Heart right ventricle (tissue), 16 donors: ENCODE measurements around the gene LMOD3. TPM values are rescaled to one million over a fixed set of nuclear protein-coding genes. Genes with fewer than 3 reads are reported as not detected.

Experiments
- ATAC-seq, 8 donors: fragments of 200-7000 bp; cut with Tn5 transposase; one replicate each; pipeline ENCODE4 v1.9.1; 2020; ENCODE audit warnings: mild to moderate bottlenecking in 8 of 8, moderate library complexity in 8 of 8, moderate number of reproducible peaks in 1 of 8
- DNase-seq, 2 donors: peaks; one replicate each; pipeline ENCODE4 v3.0.0-alpha.2; 2020
- H3K27ac ChIP-seq, 10 donors: fragments of 200-600 bp; sonication (generic) in 2 of 10; one replicate each; pipeline versions ENCODE4 v1.5.0 to v1.8.0; 2020 to 2022; ENCODE audit warnings: mild to moderate bottlenecking in 3 of 10
- H3K27me3 ChIP-seq, 7 donors: fragments of 200-600 bp; one replicate each; pipeline ENCODE4 v1.8.0; 2021 to 2022; ENCODE audit warnings: mild to moderate bottlenecking in 2 of 7
- H3K36me3 ChIP-seq, 9 donors: fragments of 200-600 bp; sonication (generic) in 1 of 9; one replicate each; pipeline versions ENCODE4 v1.5.0 to v1.8.0; 2020 to 2022; ENCODE audit warnings: mild to moderate bottlenecking in 2 of 9
- H3K4me1 ChIP-seq, 9 donors: fragments of 200-600 bp; sonication (generic) in 1 of 9; one replicate each; pipeline versions ENCODE4 v1.5.0 to v1.8.0; 2020 to 2022; ENCODE audit warnings: mild to moderate bottlenecking in 4 of 9
- H3K4me3 ChIP-seq, 10 donors: fragments of 200-600 bp; sonication (generic) in 2 of 10; one replicate each; pipeline versions ENCODE4 v1.5.0 to v1.8.0; 2020 to 2022; ENCODE audit warnings: mild to moderate bottlenecking in 7 of 10, moderate library complexity in 2 of 10
- H3K9me3 ChIP-seq, 11 donors: fragments of 200-600 bp in 10 of 11; sonication (generic) in 2 of 11; one replicate each; pipeline versions ENCODE4 v1.5.0 to v1.8.0; 2013 to 2022; ENCODE audit warnings: mild to moderate bottlenecking in 2 of 11, control low read depth in 1 of 11, moderate library complexity in 1 of 11
- CTCF ChIP-seq, 9 donors: fragments of 200-600 bp; sonication (generic) in 2 of 9; IDR thresholded peaks; one replicate each; pipeline versions ENCODE4 v1.5.0 to v1.8.0; 2021 to 2022; ENCODE audit warnings: antibody characterized with exemption in 9 of 9, mild to moderate bottlenecking in 5 of 9, moderate library complexity in 1 of 9
- WGBS, 2 donors: extraction: QIAGEN DNeasy Blood & Tissue Kit; methylation state at CpG; one replicate each; pipeline ENCODE4 v1.1.7; 2013; ENCODE audit warnings: inconsistent platforms in 1 of 2; 5-methylcytosine and 5-hydroxymethylcytosine counted together
- intact Hi-C, 10 donors: fragments of 100-400 bp; cut with DNase I; formaldehyde crosslinking; loops; one replicate each; pipeline versions ENCODE4 v1.11.1 to v1.14.2; 2022
- polyA plus RNA-seq, 2 donors: library from polyadenylated mRNA; stranded (reverse); fragments of 200-250 nt; gene quantifications; one replicate each; pipeline ENCODE4 v1.2.3, GENCODE V29; 2013
- total RNA-seq, 10 donors: library from RNA; stranded (reverse); fragmentation: NEBNext Ultra II Directional in 3 of 10; extraction: Animal tissue kit (Norgen Biotek cat#: 25700) in 3 of 10; gene quantifications; one replicate each; pipeline versions ENCODE4 v1.2.1 to v1.2.4, GENCODE V29; 2021 to 2023
- donor health status: Arrhythmogenic right ventricular cardiomyopathy.
- donor health status: ischemic (EF 13 %, LVEDD 7.1; RV severe dilation, severe dysfunction).
- donor health status: healthy with polysubstance abuse.
- donor health status: DM: no; HTN: yes; CAD: no.
- donor health status: DM: no; HTN: no; CAD: no.
- donor health status: ischemic (EF 25% LVEDD 6.9; RV normal size, moderate dysfunction).
- donor health status: ischemic (EF 25% LVEDD 5.7; RV mildly dilated, moderate dysfunction).
- donor health status: healthy.
- donor health status: DM: yes; HTN: yes; CAD: no.
- donor health status: Ischemic cardiomyopathy.
- donor health status: ischemic (EF 35%, LVEDD 5.7; RV mildly dilated, moderate dysfunction).
- donor health status: nonischemic (EF 11% LVEDD 7.7; RV severe dilation, severe dysfunction).
- donor health status: DM: yes; HTN: yes; CAD: no.
- donor health status: PGD.
- donor health status: ischemic (EF 29% LVEDD 5.4; RV normal size, mild dysfunction).
- donor health status: nonischemic (EF 23%, LVEDD 6.1; RV moderate dilation, normal function).

Gene LMOD3
- total and polyA plus RNA-seq, 12 donors = 28.6 to 240 (median 182) TPM

DNA sequence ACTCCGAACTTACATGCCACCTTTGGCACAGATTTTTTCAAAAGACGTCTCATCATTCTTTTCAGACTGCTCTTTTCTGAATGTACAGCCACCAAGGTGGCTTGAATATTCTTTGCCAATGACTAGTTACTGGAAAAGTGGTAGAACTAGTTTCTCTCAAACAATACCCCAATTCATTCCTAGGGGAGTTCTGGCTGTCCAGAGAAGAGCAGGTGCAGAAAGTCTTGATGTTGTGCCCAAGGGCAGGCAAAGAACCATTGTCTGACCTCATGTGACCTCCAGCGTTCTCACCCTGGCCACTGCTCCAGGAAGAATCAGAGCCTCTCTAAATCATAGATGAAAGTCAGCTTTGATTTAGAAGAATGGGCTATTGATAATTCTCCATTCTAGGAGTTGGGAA lies 5.5 kb downstream of the LMOD3 start:
- H3K27me3 ChIP-seq = no peaks in the 10 kb centered on the region
- intact Hi-C loops = loop anchor here in 1 of 10 donors (5.0 kb wide), 1 partner anchor 35 kb away; the partner anchor contains the start of genes ARL6IP5 and UBA3
- peak in 3 of 8 donors; percentile 36 to 55 (median 43) for ATAC-seq
- peak overlapping the region; percentile 24 to 87 (median 70) for H3K27ac ChIP-seq
- H3K36me3 ChIP-seq = peaks cover 0 to 6% (median 0%) of the 10 kb centered on the region in 9 donors
- peak overlapping the region in 9 of 10 donors; percentile 4 to 40 (median 21) for H3K4me3 ChIP-seq
- TF ChIP-seq CTCF (IDR thresholded peaks at IDR 0.05) = no peak
- no peaks in the 10 kb centered on the region for H3K9me3 ChIP-seq
- 43 to 54% methylated on average over 3 of the region's 3 CpGs for WGBS, 2 donors
- peaks cover 0 to 33% (median 18%) of the 10 kb centered on the region in 9 donors for H3K4me1 ChIP-seq
- DNase-seq = no peak

- H3K9me3 ChIP-seq = no peaks in the 10 kb centered on the region
- TF ChIP-seq CTCF (IDR thresholded peaks at IDR 0.05) = no peak
- peak overlapping the region in 9 of 10 donors; percentile 4 to 40 (median 21) for H3K4me3 ChIP-seq
- peak overlapping the region; percentile 24 to 87 (median 70) for H3K27ac ChIP-seq
- H3K27me3 ChIP-seq = no peaks in the 10 kb centered on the region
- intact Hi-C loops = loop anchor here in 1 of 10 donors (5.0 kb wide), 1 partner anchor 34 kb away; the partner anchor contains the start of genes ARL6IP5 and UBA3
- H3K36me3 ChIP-seq = peaks cover 0 to 6% (median 0%) of the 10 kb centered on the region in 9 donors
- DNase-seq (no peak), ATAC-seq (no peak)
- H3K4me1 ChIP-seq = peaks cover 0 to 37% (median 12%) of the 10 kb centered on the region in 9 donors
- 45 to 63% methylated on average over 4 of the region's 4 CpGs for whole genome bisulfite sequencing, 2 donors
Measured at GRCh38 chr3:69116162-69116561, 6.2 kb downstream of the LMOD3 start.

GRCh38 chr3:69115731-69116130 lies 6.7 kb downstream of the LMOD3 start:
- DNase-seq = no peak
- WGBS, 2 donors = 26 to 49% methylated on average over 2 of the region's 2 CpGs
- H3K27ac ChIP-seq = peak overlapping the region; percentile 24 to 87 (median 70)
- TF ChIP-seq CTCF (IDR thresholded peaks at IDR 0.05) = no peak
- H3K27me3 ChIP-seq = no peaks in the 10 kb centered on the region
- peaks cover 0 to 6% (median 0%) of the 10 kb centered on the region in 9 donors for H3K36me3 ChIP-seq
- H3K9me3 ChIP-seq = no peaks in the 10 kb centered on the region
- peak; percentile 46 to 86 (median 81) for ATAC-seq
- H3K4me1 ChIP-seq = peaks cover 0 to 41% (median 12%) of the 10 kb centered on the region in 9 donors
- peak overlapping the region in 7 of 10 donors; percentile 19 to 40 (median 23) for H3K4me3 ChIP-seq
- intact Hi-C loops = loop anchor here in 1 of 10 donors (5.0 kb wide), 1 partner anchor 33 kb away; the partner anchor contains the start of genes ARL6IP5 and UBA3

DNA sequence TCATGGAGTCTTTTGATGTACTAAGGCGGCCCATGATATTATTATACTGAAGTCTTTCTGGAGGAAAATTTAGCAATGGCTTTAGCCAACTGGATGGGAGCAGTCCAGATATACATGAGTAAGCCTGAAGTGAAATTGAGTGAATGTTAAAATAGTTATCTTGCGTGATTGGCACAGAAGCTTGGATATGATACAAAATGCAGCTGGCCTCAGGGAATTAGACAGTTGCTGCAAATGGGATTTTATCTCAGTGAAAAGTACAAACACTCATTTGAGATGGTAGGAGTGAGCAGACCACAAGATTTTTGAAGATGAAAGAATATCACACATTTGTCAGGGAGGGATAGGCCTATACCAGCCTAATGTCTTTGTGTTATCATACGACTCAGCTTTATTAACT lies 8.9 kb downstream of the LMOD3 start:
- no peaks in the 10 kb centered on the region for H3K9me3 ChIP-seq
- no peak for TF ChIP-seq CTCF (IDR thresholded peaks at IDR 0.05)
- no peak overlapping the region for H3K4me3 ChIP-seq
- no peak for DNase-seq
- no peaks in the 10 kb centered on the region for H3K27me3 ChIP-seq
- peak overlapping the region in 7 of 10 donors; percentile 22 to 87 (median 70) for H3K27ac ChIP-seq
- 45 to 49% methylated on average over 3 of the region's 3 CpGs for WGBS, 2 donors
- intact Hi-C loops = no loop called here
- peak in 5 of 8 donors; percentile 25 to 51 (median 28) for ATAC-seq
- peaks cover 0 to 52% (median 20%) of the 10 kb centered on the region in 9 donors for H3K4me1 ChIP-seq
- H3K36me3 ChIP-seq = peaks cover 0 to 4% (median 0%) of the 10 kb centered on the region in 9 donors
